Keratinocyte (primary cell): ENCODE measurements around the gene DELE1. TPM values are rescaled to one million over a fixed set of nuclear protein-coding genes. Genes with fewer than 3 reads are reported as not detected.

Source experiments
- DNase-seq: peaks from one replicate; pipeline ENCODE4 v3.0.0-alpha.2; 2011; ENCODE audit warnings: low read depth, missing footprints, low spot score
- FAIRE-seq: peaks from 2 replicates; lab custom pipeline; 2011; peaks lifted over from hg19 to GRCh38; lab: Jason Lieb, UNC
- H2AFZ ChIP-seq: 2 replicates; pipeline ENCODE4 v1.6.0; 2012; ENCODE audit warnings: low read length, control low read depth, inconsistent platforms; ENCODE audit not compliant: control insufficient read depth
- H3K27ac ChIP-seq: 2 replicates; pipeline ENCODE4 v1.5.1; 2011; ENCODE audit warnings: low read length; ENCODE audit not compliant: control insufficient read depth, insufficient read depth
- H3K27me3 ChIP-seq: 3 replicates; pipeline ENCODE4 v1.6.0; 2011; ENCODE audit warnings: low read length; ENCODE audit not compliant: control insufficient read depth, insufficient read depth; ENCODE audit errors: extremely low read depth
- H3K36me3 ChIP-seq, 2 experiments: 2 replicates in 1 of 2; 3 replicates in 1 of 2; pipeline ENCODE4 v1.5.1; 2011; ENCODE audit warnings: low read length in 2 of 2, mild to moderate bottlenecking in 1 of 2; ENCODE audit not compliant: control insufficient read depth in 2 of 2, insufficient read depth in 2 of 2; ENCODE audit errors: extremely low read depth in 1 of 2
- H3K4me1 ChIP-seq: 3 replicates; pipeline ENCODE4 v1.5.1; 2011; ENCODE audit warnings: low read length; ENCODE audit not compliant: control insufficient read depth, insufficient read depth; ENCODE audit errors: extremely low read depth
- H3K4me2 ChIP-seq: 3 replicates; pipeline ENCODE4 v1.6.0; 2011; ENCODE audit warnings: low read depth, low read length; ENCODE audit not compliant: control insufficient read depth, insufficient read depth; ENCODE audit errors: extremely low read depth
- H3K4me3 ChIP-seq, 3 experiments: fragments of 200-600 bp in 1 of 3; sonication (generic) in 1 of 3; 2 replicates in 2 of 3; 3 replicates in 1 of 3; pipeline ENCODE4 v1.5.1; 2011 to 2016; ENCODE audit warnings: low read length in 3 of 3, mild to moderate bottlenecking in 3 of 3, control low read depth in 2 of 3, inconsistent platforms in 1 of 3, low read depth in 1 of 3, mixed read lengths in 1 of 3, mixed run types in 1 of 3, moderate library complexity in 1 of 3; ENCODE audit not compliant: control insufficient read depth in 2 of 3, insufficient read depth in 2 of 3; ENCODE audit errors: extremely low read depth in 1 of 3
- H3K79me2 ChIP-seq: 2 replicates; pipeline ENCODE4 v1.6.0; 2012; ENCODE audit warnings: low read length; ENCODE audit not compliant: control insufficient read depth, insufficient read depth
- H3K9ac ChIP-seq: 3 replicates; pipeline ENCODE4 v1.6.0; 2011; ENCODE audit warnings: low read length; ENCODE audit not compliant: control insufficient read depth, insufficient read depth; ENCODE audit errors: extremely low read depth
- H3K9me1 ChIP-seq: 3 replicates; pipeline ENCODE4 v1.6.0; 2011; ENCODE audit warnings: low read length; ENCODE audit not compliant: control insufficient read depth, insufficient read depth; ENCODE audit errors: extremely low read depth
- H3K9me3 ChIP-seq: 2 replicates; pipeline ENCODE4 v1.5.1; 2012; ENCODE audit warnings: low read depth, low read length; ENCODE audit not compliant: control insufficient read depth
- H4K20me1 ChIP-seq: 3 replicates; pipeline ENCODE4 v1.6.0; 2011; ENCODE audit warnings: low read length; ENCODE audit not compliant: control insufficient read depth, insufficient read depth; ENCODE audit errors: extremely low read depth
- EZH2 ChIP-seq: IDR thresholded peaks from one replicate; pipeline ENCODE4 v1.6.1; 2012; ENCODE audit warnings: inconsistent platforms, mild to moderate bottlenecking, low read length, moderate library complexity
- dilution Hi-C: fragments of 300-500 bp; cut with MboI; formaldehyde crosslinking; loops from one replicate; pipeline ENCODE4 v1.7.0; 2020; ENCODE audit warnings: low sequenced_read_pairs; ENCODE audit not compliant: extremely low pct_ligation_motif_present
- polyA plus RNA-seq, 5 experiments: library from polyadenylated mRNA; depleted of rRNA in 3 of 5; stranded (reverse) in 3 of 5; stranded (forward) in 1 of 5; unstranded in 1 of 5; fragments of >200 nt; gene quantifications; 1 replicate in 1 of 5; 2 replicates in 3 of 5; 3 replicates in 1 of 5; pipeline versions ENCODE4 v1.2.1 to v1.2.3, GENCODE V29; 2011 to 2012; ENCODE audit warnings: missing spikeins in 2 of 5, low read depth in 1 of 5, low replicate concordance in 1 of 5
- TF ChIP-seq, protein P1 (sequence below), 3 experiments: IDR thresholded peaks in 1 of 3; conservative IDR thresholded peaks in 1 of 3; optimal IDR thresholded peaks in 1 of 3; 2 replicates in 2 of 3; 3 replicates in 1 of 3; pipeline versions ENCODE3 to v1.5.1; 2011; ENCODE audit warnings: low read length in 3 of 3, mild to moderate bottlenecking in 3 of 3, moderate library complexity in 2 of 3, control low read depth in 1 of 3, inconsistent platforms in 1 of 3; ENCODE audit not compliant: insufficient read depth in 2 of 3; ENCODE audit errors: extremely low read depth in 1 of 3

Gene DELE1
- polyA plus RNA-seq, 1 donor (not counting 4 experiments of a cell fraction or from before 2014, with no cell fraction given) = 37.5 TPM

- Histone ChIP-seq H4K20me1 (no peaks in the 10 kb centered on the region), H3K4me1 (peaks cover 2% of the 10 kb centered on the region), H3K9me3 (no peaks in the 10 kb centered on the region), H3K27ac (no peak overlapping the region), H3K9me1 (no peaks in the 10 kb centered on the region), H3K9ac (no peak overlapping the region), H3K27me3 (no peaks in the 10 kb centered on the region), H2AFZ (no peak overlapping the region), H3K4me2 (no peak overlapping the region), H3K4me3 (no peak overlapping the region), H3K36me3 (no peaks in the 10 kb centered on the region), H3K79me2 (no peaks in the 10 kb centered on the region)
- FAIRE-seq (no peak), DNase-seq (no peak)
- TF ChIP-seq EZH2 = no peak
- TF ChIP-seq, protein P1, sequence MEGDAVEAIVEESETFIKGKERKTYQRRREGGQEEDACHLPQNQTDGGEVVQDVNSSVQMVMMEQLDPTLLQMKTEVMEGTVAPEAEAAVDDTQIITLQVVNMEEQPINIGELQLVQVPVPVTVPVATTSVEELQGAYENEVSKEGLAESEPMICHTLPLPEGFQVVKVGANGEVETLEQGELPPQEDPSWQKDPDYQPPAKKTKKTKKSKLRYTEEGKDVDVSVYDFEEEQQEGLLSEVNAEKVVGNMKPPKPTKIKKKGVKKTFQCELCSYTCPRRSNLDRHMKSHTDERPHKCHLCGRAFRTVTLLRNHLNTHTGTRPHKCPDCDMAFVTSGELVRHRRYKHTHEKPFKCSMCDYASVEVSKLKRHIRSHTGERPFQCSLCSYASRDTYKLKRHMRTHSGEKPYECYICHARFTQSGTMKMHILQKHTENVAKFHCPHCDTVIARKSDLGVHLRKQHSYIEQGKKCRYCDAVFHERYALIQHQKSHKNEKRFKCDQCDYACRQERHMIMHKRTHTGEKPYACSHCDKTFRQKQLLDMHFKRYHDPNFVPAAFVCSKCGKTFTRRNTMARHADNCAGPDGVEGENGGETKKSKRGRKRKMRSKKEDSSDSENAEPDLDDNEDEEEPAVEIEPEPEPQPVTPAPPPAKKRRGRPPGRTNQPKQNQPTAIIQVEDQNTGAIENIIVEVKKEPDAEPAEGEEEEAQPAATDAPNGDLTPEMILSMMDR (optimal IDR thresholded peaks at IDR 0.05 in 1 of 3, IDR thresholded peaks at IDR 0.05 in 1 of 3, conservative IDR thresholded peaks at IDR 0.05 in 1 of 3; ENCODE audit: extremely low read depth in 1 of 3, insufficient read depth in 2 of 3, low read length in 3 of 3) = no peak
- dilution Hi-C loops = no loop called here
Observed at GRCh38 chr5:141949511-141949910, 25.8 kb downstream of the DELE1 start.

DNA sequence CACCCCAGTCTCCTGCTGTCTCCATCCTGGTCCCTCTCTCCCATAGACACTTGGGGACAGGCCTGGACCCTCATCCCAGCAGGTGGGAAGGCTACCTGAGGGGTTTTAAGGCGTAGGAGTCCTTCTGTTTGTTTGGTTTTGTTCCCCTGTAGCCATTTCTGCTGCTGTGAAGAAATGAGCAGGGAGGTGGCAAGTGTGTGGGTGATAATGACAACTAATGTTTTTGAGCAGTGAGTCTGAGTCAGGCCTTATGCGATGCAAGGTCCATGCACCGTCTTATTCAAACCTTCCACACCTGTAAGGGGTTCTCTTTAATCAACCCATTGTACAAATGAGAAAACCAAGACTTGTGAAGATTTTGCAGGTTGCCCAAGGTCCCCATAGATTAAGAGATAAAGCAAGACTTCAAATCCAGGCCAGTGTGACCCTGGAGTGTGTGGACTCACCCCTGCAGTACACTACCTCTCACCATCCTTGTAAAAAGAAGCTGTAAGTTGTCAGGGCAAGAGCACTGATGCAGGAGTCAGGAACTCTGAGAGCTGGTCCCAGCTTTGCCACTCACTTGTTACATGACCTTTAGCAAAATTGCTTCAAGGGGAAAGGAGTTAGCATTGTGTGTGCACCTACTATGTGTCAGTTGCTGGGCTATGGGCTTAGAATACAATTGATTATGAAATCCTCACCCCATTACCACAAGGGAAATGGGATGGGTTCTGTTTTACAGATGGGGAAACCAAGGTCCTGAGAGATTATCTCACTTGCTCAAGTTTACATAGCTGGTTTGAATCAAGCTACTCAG is 26.7 kb downstream of the DELE1 start:
- Histone ChIP-seq H3K9me3 (no peaks in the 10 kb centered on the region), H2AFZ (no peak overlapping the region), H3K4me3 (no peak overlapping the region), H3K36me3 (no peaks in the 10 kb centered on the region), H3K27me3 (no peaks in the 10 kb centered on the region), H3K4me1 (no peaks in the 10 kb centered on the region), H4K20me1 (no peaks in the 10 kb centered on the region), H3K9me1 (no peaks in the 10 kb centered on the region), H3K9ac (no peak overlapping the region), H3K27ac (no peak overlapping the region), H3K79me2 (no peaks in the 10 kb centered on the region), H3K4me2 (no peak overlapping the region)
- no peak for TF ChIP-seq EZH2
- TF ChIP-seq, protein P1 (optimal IDR thresholded peaks at IDR 0.05 in 1 of 3, IDR thresholded peaks at IDR 0.05 in 1 of 3, conservative IDR thresholded peaks at IDR 0.05 in 1 of 3; ENCODE audit: extremely low read depth in 1 of 3, insufficient read depth in 2 of 3, low read length in 3 of 3) = no peak
- DNase-seq = no peak
- dilution Hi-C loops = no loop called here
- no peak for FAIRE-seq
